GM10248 (cell line): ENCODE data around the gene MAP4.

Experiments used
- CTCF ChIA-PET: fragments of 300-600 bp; sonication (Branson Sonifier 250); formaldehyde crosslinking; extraction: SDS; loops from one replicate; lab custom pipeline; 2021; ENCODE audit warnings: antibody characterized with exemption; lab: Yijun Ruan, JAX
- POLR2A ChIA-PET: fragments of 350-650 bp; sonication (Branson Sonifier 250); formaldehyde crosslinking; extraction: SDS; loops from one replicate; lab custom pipeline; 2020; ENCODE audit warnings: antibody characterized with exemption; lab: Yijun Ruan, JAX
- DNase-seq: peaks from one replicate; pipeline ENCODE4 v3.0.0; 2012; ENCODE audit errors: extremely low spot score
- CTCF ChIP-seq: IDR thresholded peaks from 2 replicates; pipeline ENCODE4 v1.5.1; 2012; ENCODE audit warnings: mild to moderate bottlenecking, low read depth; ENCODE audit errors: extremely low read depth, missing control alignments, control extremely low read depth

MAP4 gene

DNA sequence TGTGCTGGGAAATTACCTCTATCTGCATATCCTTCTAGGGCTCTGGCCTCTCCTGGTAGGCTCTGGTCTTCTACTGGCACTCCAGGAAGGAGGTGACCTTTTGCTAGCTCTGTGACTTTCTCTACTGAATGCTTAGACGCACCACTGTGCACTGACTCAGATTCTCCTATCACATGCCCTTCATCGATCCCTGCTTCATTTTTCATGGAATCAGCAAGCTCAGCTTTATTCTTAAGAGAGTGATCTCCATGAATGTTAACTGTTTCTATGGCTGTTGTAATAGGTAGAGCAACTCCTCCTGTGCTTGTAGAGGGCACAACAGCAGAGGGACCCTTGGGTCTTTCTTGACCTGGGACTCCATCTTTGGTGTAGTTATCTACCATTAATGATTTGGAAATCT, 106.6 kb downstream of the MAP4 start:
- POLR2A ChIA-PET: no interaction called here
- TF ChIP-seq CTCF: no peak
- CTCF ChIA-PET: interaction anchor here (1.1 to 1.3 kb wide), 2 partner anchors 19 to 33 kb away, joined by 3 read pairs; no protein-coding TSS in a partner anchor
- DNase-seq: no peak

DNA sequence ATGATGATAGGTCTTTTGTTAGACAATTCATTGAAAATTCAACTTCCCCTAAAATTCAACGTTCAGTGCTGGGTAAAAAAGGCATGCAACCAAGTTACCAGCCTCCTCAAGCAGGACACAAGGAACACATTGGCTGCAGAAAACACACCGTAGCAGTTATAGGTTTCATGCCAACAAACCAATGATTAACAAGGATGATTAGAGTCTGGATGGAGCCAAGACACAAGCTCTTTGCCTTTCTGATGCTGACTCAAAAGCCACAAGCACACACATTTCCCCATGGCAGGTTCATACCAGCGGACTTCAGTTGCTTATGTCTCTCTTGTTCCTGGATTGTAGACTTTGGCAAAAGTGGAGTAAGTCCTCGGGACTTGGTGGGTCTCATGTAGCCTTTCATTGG, 107.5 kb downstream of the MAP4 start:
- no peak for DNase-seq
- no peak for TF ChIP-seq CTCF
- ChIA-PET POLR2A (no interaction called here), CTCF (interaction anchor here (1.2 to 1.4 kb wide), 2 partner anchors 15 to 31 kb away, joined by 3 to 4 read pairs; no protein-coding TSS in a partner anchor)

GRCh38 chr3:47907784-47908183, 108.4 kb downstream of the MAP4 start:
- CTCF ChIA-PET: interaction anchor here (1.2 to 1.6 kb wide), 3 partner anchors 16 to 243 kb away, joined by 3 to 4 read pairs (median 3); no protein-coding TSS in a partner anchor
- DNase-seq: no peak
- TF ChIP-seq CTCF: no peak
- POLR2A ChIA-PET: no interaction called here

- ChIA-PET CTCF (interaction anchor here (1.6 kb wide), 1 partner anchor 11 kb away, joined by 3 read pairs; no protein-coding TSS in a partner anchor), POLR2A (interaction anchor here (0.8 kb wide), 1 partner anchor 366 kb away, joined by 6 read pairs; no protein-coding TSS in a partner anchor)
- no peak for DNase-seq
- no peak for TF ChIP-seq CTCF
Measured at GRCh38 chr3:47902746-47903145, 113.5 kb downstream of the MAP4 start.

DNA sequence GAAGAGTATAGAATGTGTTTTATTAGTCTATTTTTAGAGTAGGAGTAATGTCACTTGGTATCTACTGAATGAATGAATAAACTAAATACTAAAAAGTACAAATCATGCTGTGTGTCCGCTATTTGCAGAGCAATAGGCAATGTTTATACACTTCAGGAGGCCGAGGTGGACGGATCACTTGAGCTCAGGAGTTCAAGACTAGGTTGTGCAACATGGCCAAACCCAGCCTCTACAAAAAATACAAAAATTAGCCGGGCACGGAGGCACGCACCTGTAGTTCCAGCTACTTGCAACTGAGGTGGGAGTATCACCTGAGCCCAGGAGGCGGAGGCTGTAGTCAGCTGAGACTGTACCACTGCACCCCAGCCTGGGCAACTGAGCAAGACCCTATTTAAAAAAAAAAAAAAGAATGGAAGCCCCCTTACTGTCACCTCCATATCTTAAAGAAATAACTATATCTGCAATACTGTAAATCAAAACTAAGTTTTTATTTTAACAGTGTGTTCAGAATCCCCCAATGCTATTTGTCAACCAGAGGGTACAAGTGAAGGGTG, 114.9 kb downstream of the MAP4 start:
- TF ChIP-seq CTCF: no peak
- POLR2A ChIA-PET: interaction anchor here (0.6 to 0.7 kb wide), 2 partner anchors 32 to 1193 kb away, joined by 3 to 5 read pairs; partner anchors contain the start of gene QRICH1
- CTCF ChIA-PET: interaction anchor here (2.0 kb wide), 1 partner anchor 10 kb away, joined by 6 read pairs; no protein-coding TSS in a partner anchor
- DNase-seq: no peak

DNA sequence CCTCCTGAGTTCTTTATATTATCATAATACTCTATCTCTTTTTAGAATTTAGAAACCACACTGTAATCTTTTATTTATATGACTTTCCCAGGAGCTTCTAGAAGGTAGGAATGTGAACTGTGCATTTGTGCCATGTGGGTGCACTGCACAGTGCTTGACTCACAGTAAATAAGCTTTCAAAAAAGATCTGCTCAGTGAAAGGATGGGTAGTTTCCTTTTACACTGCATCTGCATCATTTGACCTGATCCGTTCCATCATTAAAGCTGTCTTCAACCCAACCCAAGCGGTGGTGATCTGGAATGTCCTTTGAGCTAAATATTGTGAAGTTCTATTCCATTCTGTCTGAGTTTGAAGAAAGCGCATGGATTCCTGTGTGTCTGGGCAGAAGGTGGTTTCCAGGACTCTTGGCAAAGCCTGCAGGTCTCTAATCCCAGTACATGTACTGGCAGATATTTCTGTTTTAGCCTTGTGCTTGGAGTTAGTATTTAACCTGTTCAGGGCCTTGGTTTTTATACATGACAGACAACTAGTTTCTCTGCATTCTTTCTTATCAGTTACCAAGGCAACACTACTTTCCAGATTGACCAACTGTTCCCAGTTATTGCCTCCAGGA, 116.6 kb downstream of the MAP4 start:
- CTCF ChIA-PET: interaction anchor here (1.1 to 2.0 kb wide), 3 partner anchors 9 to 90 kb away, joined by 3 to 6 read pairs (median 3); no protein-coding TSS in a partner anchor
- no peak for TF ChIP-seq CTCF
- no peak for DNase-seq
- POLR2A ChIA-PET: no interaction called here
